Measurements from ENCODE around the gene PNKP.
A peak's percentile ranks its signal among the peaks of the same experiment; 100 is the strongest.

The PNKP gene

GRCh38 chr19:49812997-49813861 lies 54.1 kb downstream of the PNKP start, which contains the start of gene FUZ (continued):
- TF ChIP-seq ZSCAN18 (tag by site-specific recombination; IDR thresholded peaks at IDR 0.05) (no peak), ZNF18 (tag by site-specific recombination; IDR thresholded peaks at IDR 0.05) (no peak), ZNF626 (tag by site-specific recombination; IDR thresholded peaks at IDR 0.05) (no peak), ZBTB44 (tag by site-specific recombination; IDR thresholded peaks at IDR 0.05) (0 out of 2 replicates have a peak, but pooled peaks have one; percentile 2), AEBP2 (tag by site-specific recombination; IDR thresholded peaks at IDR 0.05; ENCODE audit: borderline replicate concordance) (no peak), ZNF449 (tag by site-specific recombination; IDR thresholded peaks at IDR 0.05) (no peak; the same call in 1 of the 2 replicates), ZNF600 (tag by site-specific recombination; IDR thresholded peaks at IDR 0.05) (no peak), KLF10 (tag by site-specific recombination; IDR thresholded peaks at IDR 0.05) (no peak), ZNF664 (tag by site-specific recombination; IDR thresholded peaks at IDR 0.05) (no peak), ZNF398 (tag by site-specific recombination; IDR thresholded peaks at IDR 0.05) (peak; percentile 63), ZNF266 (tag by site-specific recombination; IDR thresholded peaks at IDR 0.05; ENCODE audit: low read depth) (no peak), ZNF670 (tag by site-specific recombination; IDR thresholded peaks at IDR 0.05; ENCODE audit: low read depth) (no peak), TSHZ1 (tag by site-specific recombination; IDR thresholded peaks at IDR 0.05; ENCODE audit: borderline replicate concordance) (no peak), ZNF48 (tag by site-specific recombination; IDR thresholded peaks at IDR 0.05) (no peak), ZNF433 (tag by site-specific recombination; IDR thresholded peaks at IDR 0.05; ENCODE audit: low read depth) (no peak), ZNF26 (tag by site-specific recombination; IDR thresholded peaks at IDR 0.05) (no peak), ZNF555 (tag by site-specific recombination; conservative IDR thresholded peaks at IDR 0.05) (no peak), ZNF394 (tag by site-specific recombination; IDR thresholded peaks at IDR 0.05; ENCODE audit: borderline replicate concordance) (0 out of 2 replicates have a peak, but pooled peaks have one; percentile 22), ZBTB26 (tag by site-specific recombination; optimal IDR thresholded peaks at IDR 0.05) (no peak)

Data from HEK293 (cell line).